ENCODE results near the gene HOXD12.

The HOXD12 gene

DNA sequence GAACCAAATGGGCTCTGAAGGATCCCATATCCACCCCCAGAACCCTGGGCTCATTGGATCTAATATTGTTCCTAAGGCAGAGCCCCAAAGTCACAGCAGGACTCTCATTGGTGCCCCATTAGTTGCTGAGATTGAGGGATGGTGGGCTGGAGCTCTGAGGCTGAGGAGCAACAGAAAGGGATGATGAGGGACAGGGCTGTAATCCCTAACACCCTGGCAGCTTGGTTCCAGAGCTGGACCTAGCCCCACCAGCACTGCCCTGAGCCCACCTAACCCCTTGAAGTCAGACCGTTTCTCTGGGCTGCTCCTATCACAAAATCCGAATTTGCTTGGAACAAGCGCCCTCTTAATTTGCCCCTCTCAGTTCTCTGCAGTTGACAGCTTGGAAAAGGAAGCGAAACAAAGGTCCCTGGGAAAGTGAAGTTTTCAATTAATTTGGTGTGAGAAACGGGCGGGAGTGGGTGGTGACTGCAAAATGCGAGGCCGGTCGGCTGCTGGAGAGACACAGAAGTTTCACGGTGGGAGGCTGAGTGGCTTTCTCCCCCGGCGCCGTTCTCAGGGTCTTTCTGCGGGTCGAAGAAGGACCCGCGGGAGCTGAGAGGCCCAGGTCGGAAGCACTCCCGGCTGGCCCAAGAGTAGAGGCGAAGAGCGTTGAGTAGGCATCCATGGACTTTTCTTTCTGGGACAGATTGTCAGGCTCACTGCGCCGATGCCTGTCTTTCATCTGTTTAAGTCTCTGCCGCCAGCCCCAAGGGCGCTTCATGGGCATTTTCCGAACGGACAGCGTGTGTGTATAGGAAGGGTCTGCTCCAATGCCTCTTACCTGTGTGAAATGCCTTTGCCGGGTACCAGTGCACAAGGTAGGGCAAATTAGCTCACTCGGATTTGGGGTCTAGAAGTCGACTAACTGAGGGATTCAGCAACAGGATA, 8.0 kb upstream of the HOXD12 start:
- in situ Hi-C loops (cut with MboI; ENCODE audit: low sequenced_read_pairs): loop anchor here (25.0 kb wide), 1 partner anchor 729 kb away; no protein-coding TSS in a partner anchor

- in situ Hi-C loops (cut with MboI; ENCODE audit: low sequenced_read_pairs): loop anchor here (25.0 kb wide), 1 partner anchor 730 kb away; no protein-coding TSS in a partner anchor
These were observed 7.1 kb upstream of the HOXD12 start, which contains the start of gene HOXD13 for GRCh38 chr2:176092270-176093144. TSS of gene HOXD13 (plus strand) at chr2:176092721. CDS start at chr2:176092891, 170 bp downstream.

DNA sequence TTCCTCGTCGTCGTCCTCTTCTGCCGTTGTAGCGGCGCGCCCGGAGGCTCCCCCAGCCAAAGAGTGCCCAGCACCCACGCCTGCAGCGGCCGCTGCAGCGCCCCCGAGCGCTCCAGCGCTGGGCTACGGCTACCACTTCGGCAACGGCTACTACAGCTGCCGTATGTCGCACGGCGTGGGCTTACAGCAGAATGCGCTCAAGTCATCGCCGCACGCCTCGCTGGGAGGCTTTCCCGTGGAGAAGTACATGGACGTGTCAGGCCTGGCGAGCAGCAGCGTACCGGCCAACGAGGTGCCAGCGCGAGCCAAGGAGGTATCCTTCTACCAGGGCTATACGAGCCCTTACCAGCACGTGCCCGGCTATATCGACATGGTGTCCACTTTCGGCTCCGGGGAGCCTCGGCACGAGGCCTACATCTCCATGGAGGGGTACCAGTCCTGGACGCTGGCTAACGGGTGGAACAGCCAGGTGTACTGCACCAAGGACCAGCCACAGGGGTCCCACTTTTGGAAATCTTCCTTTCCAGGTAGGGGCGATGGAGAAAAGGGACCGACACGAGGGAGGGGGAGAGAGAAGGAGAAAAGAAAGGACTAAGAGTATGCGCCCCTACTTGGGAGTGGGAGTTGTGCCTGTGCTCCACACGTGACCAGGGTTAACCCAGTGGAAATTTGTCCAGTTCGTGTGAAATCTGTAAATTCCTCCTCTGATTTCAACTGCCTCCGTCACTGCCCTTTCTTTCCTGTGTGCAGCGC, 6.3 kb upstream of the HOXD12 start:
- in situ Hi-C loops (cut with MboI; ENCODE audit: low sequenced_read_pairs): loop anchor here (25.0 kb wide), 1 partner anchor 731 kb away; no protein-coding TSS in a partner anchor

DNA sequence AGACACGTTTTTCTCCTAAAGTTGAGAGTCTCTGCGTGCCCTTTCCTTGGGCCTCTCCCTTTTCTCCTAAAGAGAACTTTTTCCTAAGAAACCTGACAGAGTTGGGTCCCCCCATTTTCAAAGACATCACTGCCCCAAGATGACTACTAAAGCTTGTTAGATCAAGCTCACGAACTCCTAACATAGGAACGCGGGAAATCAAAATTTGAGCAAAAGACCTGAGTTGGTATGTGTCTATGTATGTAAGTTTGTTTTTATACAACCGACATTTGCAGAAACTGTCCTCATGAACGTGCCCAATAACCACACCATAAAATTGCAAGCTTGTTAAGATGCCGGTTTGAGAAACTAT, 5.7 kb upstream of the HOXD12 start:
- in situ Hi-C loops (cut with MboI; ENCODE audit: low sequenced_read_pairs): loop anchor here (25.0 kb wide), 1 partner anchor 732 kb away; no protein-coding TSS in a partner anchor

GRCh38 chr2:176094349-176094748, 5.2 kb upstream of the HOXD12 start:
- in situ Hi-C loops (cut with MboI; ENCODE audit: low sequenced_read_pairs): loop anchor here (25.0 kb wide), 1 partner anchor 732 kb away; no protein-coding TSS in a partner anchor

DNA sequence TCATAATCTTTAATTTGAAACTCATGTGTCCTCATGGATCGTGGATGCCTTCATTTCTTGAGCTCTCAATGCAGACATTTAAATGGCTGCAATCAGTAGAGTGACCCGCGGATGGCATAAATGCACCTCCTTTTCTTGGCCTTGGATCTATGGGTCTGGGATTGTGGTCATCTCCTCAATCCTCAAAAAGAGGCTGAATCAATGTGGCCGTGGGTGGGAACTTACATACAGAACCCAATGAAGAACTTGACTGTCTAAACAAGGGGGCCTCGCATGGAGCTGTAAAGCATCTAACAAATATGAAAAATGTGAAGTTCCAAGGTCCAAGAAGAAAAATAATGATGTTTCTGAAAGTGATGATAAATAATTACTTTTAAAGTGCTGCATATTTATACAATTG, 4.2 kb upstream of the HOXD12 start:
- in situ Hi-C loops (cut with MboI; ENCODE audit: low sequenced_read_pairs): loop anchor here (25.0 kb wide), 1 partner anchor 733 kb away; no protein-coding TSS in a partner anchor

GRCh38 chr2:176096243-176096985, 3.2 kb upstream of the HOXD12 start:
- in situ Hi-C loops (cut with MboI; ENCODE audit: low sequenced_read_pairs): loop anchor here (25.0 kb wide), 1 partner anchor 734 kb away; no protein-coding TSS in a partner anchor

- in situ Hi-C loops (cut with MboI; ENCODE audit: low sequenced_read_pairs): loop anchor here (25.0 kb wide), 1 partner anchor 735 kb away; no protein-coding TSS in a partner anchor
These were observed 2.4 kb upstream of the HOXD12 start for GRCh38 chr2:176096986-176097819.

DNA sequence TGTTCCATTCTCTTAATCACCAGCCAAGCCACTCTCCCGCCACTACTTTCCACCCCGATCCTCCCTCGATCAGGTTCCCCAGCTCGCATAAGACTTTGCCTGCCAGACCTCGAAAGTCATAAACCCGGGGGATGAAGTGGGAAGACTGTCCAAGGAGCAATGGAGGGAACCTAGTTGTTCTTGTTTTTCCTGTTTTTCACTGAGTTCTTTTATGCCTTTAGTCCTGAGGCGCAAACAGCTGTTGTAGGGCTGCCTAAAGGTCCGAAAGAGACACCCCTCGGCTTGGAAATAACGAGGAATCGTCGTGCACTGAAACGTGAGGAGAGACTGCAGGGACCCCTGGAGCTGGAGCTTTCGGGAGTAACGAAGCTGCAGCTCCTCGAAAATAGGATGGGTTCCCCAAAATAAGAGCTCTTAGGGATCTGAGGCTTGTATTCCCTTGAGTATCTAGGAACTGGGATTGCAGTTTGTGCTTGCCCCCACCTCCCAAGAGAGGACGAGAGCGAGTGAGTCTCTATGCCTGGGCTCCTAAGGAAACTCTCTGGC, 1.7 kb upstream of the HOXD12 start:
- in situ Hi-C loops (cut with MboI; ENCODE audit: low sequenced_read_pairs): loop anchor here (25.0 kb wide), 1 partner anchor 736 kb away; no protein-coding TSS in a partner anchor

DNA sequence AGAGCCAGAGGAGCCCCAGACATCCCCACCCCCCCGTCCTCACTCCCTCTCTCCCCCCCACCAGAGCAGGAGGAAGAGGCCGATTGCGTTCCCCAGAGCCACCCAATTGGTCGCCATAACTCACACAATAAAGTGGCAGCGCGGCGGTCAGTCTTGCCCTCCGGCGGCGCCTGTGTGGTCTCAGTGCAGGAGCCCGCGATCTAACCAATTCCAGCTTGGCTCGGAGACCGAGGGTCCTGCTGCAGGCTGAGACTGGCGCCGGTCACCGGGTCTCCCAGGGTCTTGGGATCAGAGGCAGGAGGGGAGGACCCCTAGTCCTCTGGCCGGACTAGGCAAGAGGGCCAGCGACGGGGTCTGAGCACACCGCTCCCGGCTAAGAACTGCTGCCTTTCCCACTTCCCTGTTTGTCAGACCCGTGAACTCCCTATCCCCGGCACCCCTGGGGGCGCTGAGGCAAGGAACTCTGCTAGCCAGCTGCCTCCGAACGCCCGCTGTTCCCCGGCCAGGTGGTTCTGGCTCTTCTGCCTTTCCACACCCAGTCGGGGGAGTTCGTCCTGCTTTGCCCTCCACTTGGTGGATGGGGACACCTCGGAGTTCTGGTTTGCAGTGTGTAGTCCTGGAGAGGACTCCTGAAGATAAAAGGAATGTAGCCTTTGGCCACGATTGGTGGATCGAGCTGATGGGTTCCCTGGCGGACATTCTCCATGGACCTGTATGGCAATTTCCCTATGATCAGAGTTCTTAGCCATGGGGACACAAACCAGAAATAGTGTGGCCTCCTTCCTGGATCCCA, 1.0 kb upstream of the HOXD12 start:
- in situ Hi-C loops (cut with MboI; ENCODE audit: low sequenced_read_pairs): loop anchor here (25.0 kb wide), 1 partner anchor 736 kb away; no protein-coding TSS in a partner anchor

DNA sequence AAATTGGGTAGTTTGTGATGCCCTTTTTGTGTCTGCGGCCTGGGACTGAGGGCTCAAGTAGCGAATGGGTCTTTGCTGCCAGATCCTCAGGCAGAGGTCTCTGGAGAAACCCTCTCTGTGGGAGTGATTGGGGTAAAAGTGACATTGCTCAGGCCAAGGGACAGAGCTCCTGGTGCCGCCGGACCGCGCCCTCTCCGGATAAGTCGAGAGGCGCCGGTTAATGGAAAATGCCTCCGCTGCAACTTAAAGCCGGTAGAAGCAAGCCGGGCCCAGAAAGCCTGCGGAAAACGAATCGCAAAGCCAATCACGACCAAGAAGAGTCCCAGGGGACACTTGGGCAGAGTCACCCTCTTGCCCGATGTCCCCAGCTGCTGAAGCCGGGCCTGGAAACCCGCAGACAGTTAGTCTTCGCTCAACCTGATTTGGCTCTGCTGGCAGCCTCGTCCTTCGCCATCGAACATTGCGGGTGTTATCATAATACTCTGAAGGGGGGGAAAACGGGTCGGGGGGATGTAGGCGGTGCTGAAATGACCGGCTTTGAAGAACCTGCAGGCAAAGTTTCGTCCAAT, 352 bp upstream of the HOXD12 start:
- in situ Hi-C loops (cut with MboI; ENCODE audit: low sequenced_read_pairs): loop anchor here (25.0 kb wide), 1 partner anchor 737 kb away; no protein-coding TSS in a partner anchor

DNA sequence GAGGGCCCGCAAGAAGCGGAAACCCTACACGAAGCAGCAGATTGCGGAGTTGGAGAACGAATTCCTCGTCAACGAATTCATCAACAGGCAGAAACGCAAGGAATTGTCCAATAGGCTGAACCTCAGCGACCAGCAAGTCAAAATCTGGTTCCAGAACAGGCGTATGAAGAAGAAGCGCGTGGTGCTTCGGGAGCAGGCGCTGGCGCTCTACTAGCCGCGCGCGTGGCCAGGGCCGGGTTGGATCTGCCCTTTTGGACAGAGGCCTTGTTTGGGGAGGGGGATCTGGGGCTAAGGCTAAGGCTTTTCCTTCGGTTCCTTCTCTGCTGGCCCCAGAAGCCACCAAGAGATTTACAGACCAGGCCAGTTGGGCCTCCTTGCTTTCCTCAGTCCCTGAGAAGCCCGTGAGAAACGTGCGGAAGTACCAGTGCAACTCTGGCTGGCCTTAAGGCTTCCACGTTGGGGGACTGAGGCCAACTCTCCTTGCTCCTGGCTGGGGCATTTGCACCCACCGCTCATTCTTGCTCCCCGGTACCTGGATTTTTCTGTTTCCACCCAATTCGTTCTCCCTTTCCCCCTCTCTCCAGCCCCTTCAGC, 1.0 kb downstream of the HOXD12 start:
- in situ Hi-C loops (cut with MboI; ENCODE audit: low sequenced_read_pairs): no loop called here

DNA sequence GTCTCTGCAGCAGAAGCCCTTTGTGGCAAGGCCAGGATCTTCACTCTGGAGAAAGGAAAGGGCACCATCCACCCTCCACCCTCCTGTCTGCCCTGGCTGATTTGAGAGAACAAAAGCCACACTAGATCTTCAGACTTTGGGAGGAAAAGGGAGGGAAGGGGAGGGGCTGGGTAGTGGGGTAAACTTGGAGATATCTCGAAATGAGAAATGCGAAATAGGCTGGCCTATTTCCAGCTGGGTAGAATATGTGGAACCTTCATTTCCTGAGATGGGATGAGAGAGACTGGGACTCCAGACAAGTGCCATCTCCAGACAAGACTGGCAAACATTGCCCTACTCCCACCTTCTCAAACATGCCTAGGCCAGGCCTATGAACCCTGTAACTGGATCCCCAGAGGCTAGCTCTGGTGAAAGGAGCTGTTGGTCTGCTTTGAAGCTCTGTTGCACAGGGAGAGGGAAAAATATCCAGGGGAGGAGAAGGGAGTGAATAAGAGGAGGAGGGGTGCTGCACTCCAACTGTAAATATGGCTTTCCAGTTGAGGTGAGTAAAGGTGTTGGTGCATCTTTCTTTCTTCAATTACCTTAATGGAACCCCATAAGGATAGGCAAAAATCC, 1.7 kb downstream of the HOXD12 start:
- in situ Hi-C loops (cut with MboI; ENCODE audit: low sequenced_read_pairs): no loop called here

GRCh38 chr2:176101842-176102241, 2.2 kb downstream of the HOXD12 start:
- in situ Hi-C loops (cut with MboI; ENCODE audit: low sequenced_read_pairs): no loop called here

GRCh38 chr2:176102309-176102866, 2.8 kb downstream of the HOXD12 start:
- in situ Hi-C loops (cut with MboI; ENCODE audit: low sequenced_read_pairs): no loop called here

DNA sequence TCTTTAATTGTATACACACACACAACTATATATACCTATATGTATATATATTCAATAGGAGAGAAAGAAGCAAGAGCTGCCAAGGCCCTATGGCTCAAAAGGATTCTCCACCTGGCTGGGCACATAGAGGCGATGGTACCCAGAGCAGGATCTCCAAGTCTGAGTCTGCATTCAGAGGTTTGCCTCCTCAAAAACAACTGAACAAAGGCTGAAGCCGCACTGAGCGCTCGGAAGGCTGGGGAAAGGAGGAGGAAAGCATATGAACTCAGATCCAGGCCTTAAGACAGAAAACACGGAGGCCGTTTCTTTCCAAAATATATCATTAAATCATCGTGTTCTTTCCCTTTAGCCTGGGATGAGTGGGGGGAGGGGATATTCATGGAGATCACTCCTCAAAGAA, 3.6 kb downstream of the HOXD12 start:
- in situ Hi-C loops (cut with MboI; ENCODE audit: low sequenced_read_pairs): no loop called here
